HK-2 (cell line): Measurements from ENCODE around the gene SH3BP2.

Source experiments
- DNase-seq: peaks from one replicate; pipeline ENCODE4 v3.0.0-alpha.2; 2018; ENCODE audit not compliant: unreplicated experiment

Gene SH3BP2

GRCh38 chr4:2819244-2820215, 26.6 kb downstream of the SH3BP2 start:
- DNase-seq: no peak

- no peak for DNase-seq
Measured at GRCh38 chr4:2820216-2820982, 27.5 kb downstream of the SH3BP2 start.

- DNase-seq: no peak
Measured at GRCh38 chr4:2822461-2823300, 29.8 kb downstream of the SH3BP2 start.

- no peak for DNase-seq
Measured at GRCh38 chr4:2823301-2823670, 30.4 kb downstream of the SH3BP2 start.

GRCh38 chr4:2823671-2824328, 30.9 kb downstream of the SH3BP2 start:
- no peak for DNase-seq

GRCh38 chr4:2824329-2824835, 31.5 kb downstream of the SH3BP2 start:
- DNase-seq: no peak

GRCh38 chr4:2824836-2825381, 32.0 kb downstream of the SH3BP2 start:
- DNase-seq: no peak

GRCh38 chr4:2825740-2826139, 32.9 kb downstream of the SH3BP2 start:
- DNase-seq: no peak

- no peak for DNase-seq
Measured at GRCh38 chr4:2827071-2827873, 34.4 kb downstream of the SH3BP2 start.

GRCh38 chr4:2827874-2828751, 35.2 kb downstream of the SH3BP2 start:
- no peak for DNase-seq

- no peak for DNase-seq
Measured at GRCh38 chr4:2828758-2829181, 35.9 kb downstream of the SH3BP2 start.

GRCh38 chr4:2829321-2829932, 36.5 kb downstream of the SH3BP2 start:
- no peak for DNase-seq

GRCh38 chr4:2829933-2830451, 37.1 kb downstream of the SH3BP2 start:
- no peak for DNase-seq

GRCh38 chr4:2830632-2831610, 38.0 kb downstream of the SH3BP2 start:
- DNase-seq: no peak

- DNase-seq: no peak
Measured at GRCh38 chr4:2831611-2832308, 38.9 kb downstream of the SH3BP2 start.

- peak; percentile 37 for DNase-seq
Measured at GRCh38 chr4:2832309-2832980, 39.6 kb downstream of the SH3BP2 start.
